SIG-M5 treated with dmso at 0.1 percent for 504 hours (cell line): ENCODE data around the gene TRAFD1.

Experiments
- DNase-seq: peaks from one replicate; lab custom pipeline; 2025; ENCODE audit not compliant: unreplicated experiment; lab: John Stamatoyannopoulos, UW

The TRAFD1 gene

DNA sequence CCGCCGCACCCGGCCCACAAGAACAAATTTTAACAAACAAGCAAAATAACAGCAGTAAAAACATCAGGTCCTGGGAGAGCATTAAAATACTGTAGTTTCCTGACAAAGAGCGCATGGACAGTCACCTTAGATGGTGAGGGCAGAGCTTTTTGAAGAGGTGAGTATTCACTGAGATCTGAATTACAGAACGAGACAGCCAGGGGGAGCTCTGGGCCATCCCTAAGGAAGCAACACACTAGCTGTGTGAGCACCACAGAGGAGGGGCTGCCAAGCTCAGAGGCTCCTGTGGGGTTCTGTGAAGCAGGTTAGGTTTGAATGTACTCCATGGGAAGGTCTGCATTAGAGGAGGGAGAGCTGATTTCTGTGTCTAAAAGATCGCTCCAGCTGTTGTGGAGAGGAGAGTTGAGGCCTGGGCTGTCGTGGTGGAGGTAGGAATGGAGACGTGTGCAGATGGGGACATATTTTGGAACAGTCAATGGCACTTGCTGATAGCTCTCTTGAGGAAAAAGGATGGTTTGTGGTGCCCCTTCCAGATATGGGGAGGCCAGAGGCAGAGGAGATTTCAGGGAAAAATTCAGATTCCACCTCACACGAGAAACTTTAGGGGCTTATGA lies 72.9 kb downstream of the TRAFD1 start:
- peak; percentile 64 for DNase-seq

GRCh38 chr12:112199136-112199535 lies 73.8 kb downstream of the TRAFD1 start:
- DNase-seq, result no peak
